GDM1 (cell line): ENCODE results near the gene PREX1.

Experiments
- DNase-seq: peaks from one replicate; lab custom pipeline; 2025; lab: John Stamatoyannopoulos, UW

Gene PREX1

DNA sequence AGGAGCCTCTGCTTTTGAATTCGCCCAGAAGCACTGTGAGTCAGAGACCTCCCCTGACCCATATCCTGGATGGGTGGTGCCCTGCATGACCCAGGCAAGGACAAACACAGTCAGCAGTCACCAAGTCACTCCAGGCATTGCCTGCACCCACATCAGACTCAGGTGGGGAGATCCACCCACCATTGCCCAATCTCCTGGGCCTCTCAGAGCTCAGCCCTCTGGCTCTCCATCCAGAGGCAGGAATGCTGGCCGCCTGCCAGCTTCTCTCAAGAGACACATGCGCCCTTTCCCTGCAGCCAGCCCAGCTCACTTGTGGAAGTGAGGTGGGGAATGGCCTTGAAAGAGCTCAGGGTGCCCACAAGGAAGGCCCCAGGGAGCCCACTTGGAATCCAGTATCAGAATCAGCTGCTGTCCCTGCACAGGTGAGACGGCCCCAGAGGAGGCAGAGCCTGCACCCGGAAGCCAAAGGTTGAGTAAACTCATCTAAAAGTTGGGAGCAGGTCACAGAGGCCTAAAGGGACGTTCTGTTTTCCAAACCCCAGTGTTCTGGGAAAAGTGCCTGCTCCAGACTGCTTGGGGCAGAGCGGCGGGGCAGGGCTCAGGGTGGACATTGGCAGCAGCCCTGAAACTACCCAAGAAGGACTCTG, 129.8 kb downstream of the PREX1 start:
- DNase-seq = no peak

DNA sequence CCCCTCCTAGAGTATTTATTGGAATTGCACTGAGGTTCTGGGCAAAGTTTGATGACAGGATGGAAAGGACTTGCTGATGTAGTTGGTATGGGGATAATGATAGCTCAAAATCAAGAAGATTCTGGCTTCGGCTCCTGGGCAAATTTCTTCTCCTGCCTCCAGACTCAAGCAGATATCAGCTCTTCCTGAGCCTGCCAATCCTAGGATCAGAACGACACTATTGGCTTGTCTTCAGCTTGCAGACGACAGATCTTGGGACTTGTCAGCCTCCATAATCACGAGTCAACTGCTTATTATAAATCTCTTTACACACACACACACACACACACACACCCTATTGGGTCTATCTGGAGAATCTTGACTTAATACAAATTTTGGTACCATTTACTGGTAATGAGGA, 131.1 kb downstream of the PREX1 start:
- no peak for DNase-seq

DNA sequence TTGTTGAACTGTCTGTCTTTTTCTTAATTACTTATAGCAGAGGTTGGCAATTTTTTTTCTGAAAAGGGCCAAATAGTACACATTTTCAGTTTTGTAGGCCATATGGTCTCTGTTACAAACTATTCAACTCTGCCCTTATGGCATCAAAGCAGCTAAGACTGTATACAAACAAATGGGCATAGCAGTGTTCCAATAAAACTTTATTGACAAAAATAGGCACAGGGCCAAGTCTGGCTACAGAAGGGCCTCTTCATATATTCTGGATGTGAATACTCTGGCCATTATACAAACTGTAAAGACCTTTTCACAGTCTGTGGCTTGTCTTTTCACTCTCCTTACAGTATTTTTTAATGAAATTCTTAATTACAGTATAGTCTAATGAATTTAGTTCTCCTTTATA, 132.1 kb downstream of the PREX1 start:
- no peak for DNase-seq

DNA sequence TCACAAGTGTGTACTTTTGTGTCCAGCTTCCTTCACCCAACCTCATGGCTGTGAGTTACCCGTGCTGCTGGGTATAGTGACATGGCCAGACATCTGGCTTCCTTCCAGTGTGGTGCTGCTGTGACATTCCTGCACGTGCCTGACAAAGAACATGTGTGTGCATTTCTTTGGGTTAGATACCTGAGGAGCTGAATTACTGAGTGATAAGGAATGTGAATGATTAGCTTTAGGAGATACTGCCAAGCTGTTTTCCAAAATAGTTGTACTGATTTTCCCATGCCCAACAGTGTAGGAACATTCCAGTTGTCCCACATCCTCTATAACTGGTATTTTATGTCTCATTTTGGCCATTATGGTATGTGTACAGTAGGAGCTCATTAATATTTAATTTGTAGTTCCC, 132.5 kb downstream of the PREX1 start:
- DNase-seq = no peak

DNA sequence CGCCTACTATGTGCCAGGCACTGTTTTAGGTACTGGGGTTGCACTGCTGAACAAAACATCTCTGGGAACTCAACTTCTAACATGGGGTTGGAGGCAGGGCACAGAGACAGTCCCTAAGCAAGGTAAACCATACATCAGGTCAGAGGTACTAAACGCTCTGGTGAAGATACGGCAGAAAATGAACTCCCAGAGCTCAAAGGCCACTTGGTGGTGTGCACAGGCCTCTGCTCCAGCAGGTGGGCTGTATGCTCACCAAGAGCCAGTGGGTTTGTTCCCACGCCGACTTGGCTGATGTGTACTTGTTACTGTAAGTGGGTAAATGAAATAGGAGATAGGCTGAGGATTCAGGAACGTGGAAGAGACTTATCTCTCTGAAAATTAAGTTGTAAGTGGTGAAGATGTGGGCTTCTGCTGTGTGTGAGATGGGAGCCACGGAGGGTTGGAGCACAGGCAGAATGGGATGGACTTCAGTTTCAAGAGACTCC, 133.4 kb downstream of the PREX1 start:
- no peak for DNase-seq

DNA sequence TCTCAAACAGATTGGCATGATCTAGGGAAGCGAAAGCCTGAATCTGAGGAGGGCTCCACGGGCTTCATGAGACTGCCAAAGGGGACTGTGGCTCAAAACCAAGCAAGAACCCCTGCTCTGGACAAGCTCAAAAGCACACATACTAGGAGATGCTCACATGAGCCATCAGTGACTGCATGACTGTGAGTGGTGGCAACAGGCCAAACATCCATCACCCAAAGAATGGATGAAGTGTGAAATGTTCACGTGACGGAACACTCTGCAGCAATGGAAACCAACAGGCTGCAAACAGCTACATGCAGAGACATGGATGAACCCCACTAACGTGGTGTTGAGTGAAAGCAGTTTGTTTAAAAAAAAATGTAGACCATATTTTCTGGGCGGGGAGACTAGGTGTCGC, 136.3 kb downstream of the PREX1 start:
- no peak for DNase-seq

DNA sequence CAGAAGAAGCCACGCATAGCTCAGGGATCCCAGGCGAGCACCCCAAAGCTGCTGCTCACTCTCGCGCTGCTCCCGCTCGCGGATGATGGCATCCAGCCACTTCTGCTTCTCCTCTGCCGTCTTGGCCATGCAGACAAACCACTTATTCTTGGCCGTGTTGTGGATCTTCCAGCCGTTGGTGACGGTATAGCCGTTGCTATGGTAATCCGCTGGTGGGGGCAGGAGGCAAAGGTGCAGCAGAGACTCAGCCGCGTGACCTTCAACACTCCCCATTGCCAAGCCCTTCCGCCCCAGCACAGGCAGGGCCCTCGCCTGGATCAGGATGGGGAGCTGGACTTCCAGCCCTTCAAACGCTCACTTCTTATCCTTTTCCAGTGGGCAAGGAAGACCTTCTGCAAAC, 136.9 kb downstream of the PREX1 start:
- no peak for DNase-seq

DNA sequence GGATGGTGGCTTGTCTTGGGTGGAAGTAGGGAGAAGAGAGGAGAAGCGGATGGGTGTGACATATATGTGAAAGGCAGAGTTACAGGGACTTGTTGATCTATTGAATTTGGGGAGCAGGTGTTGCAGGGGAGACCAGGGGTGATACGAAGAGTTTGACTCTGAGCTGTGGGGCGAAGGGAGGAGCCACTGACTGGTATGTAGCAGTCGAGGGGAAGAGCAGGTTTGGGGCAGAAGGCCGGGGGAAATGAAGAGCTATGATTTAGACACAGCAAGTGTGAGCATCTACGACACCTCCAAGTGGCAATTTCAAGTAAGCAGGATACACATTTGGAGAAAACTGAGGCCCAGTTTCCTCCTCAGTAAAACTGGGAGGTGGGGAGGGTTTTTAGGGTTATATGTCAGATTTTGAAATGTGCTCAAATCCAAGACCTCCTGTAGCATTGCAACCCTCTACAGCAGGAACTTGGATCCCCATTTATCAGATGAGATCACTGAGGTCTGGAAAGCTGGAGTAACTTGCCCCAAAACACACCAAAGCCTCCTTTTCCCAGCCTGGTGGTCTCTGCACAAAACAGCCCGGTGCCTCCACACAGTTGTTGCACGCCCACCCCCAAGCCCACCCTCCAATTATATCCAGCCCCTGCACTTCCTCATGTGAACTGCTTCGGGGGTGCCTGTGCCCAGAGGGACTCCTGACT, 137.8 kb downstream of the PREX1 start:
- DNase-seq = no peak

DNA sequence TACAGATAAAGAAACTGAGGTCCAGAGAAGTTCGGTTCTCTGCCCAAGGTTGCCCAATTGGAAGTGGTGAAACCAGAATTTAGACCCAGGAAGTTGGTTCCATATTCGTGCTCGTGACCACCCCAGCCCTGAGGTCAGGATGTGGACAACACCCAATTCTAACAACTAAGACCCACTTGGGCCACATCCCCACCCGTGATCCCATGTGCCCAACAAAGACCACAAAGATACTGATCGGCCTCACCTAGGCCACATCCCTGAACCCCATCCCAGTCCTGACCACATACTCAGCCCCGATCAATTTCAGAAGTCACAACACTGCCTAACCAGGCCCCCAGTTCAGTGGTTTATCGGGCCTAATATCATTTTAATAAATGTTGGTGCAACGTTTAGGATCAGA, 138.4 kb downstream of the PREX1 start:
- no peak for DNase-seq

DNA sequence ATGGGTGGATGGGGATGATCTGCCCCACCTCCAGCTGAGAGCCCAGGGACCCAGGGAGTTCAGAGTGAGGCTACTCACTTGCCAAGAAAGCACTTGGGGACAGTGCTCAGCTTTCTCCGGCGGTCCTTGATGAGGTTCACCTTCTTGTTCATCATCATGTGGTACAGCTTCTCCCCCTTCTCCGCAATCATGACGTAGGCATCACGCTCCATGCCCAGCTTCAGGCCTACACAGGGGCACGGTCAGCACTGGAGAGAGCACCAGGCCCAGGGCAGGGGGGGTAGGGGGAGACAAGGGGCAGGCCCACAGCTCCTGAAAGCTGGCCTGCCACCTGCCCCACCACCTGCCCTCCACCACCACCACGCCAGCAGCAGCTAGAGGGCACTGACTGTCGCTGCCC, 139.2 kb downstream of the PREX1 start:
- no peak for DNase-seq

DNA sequence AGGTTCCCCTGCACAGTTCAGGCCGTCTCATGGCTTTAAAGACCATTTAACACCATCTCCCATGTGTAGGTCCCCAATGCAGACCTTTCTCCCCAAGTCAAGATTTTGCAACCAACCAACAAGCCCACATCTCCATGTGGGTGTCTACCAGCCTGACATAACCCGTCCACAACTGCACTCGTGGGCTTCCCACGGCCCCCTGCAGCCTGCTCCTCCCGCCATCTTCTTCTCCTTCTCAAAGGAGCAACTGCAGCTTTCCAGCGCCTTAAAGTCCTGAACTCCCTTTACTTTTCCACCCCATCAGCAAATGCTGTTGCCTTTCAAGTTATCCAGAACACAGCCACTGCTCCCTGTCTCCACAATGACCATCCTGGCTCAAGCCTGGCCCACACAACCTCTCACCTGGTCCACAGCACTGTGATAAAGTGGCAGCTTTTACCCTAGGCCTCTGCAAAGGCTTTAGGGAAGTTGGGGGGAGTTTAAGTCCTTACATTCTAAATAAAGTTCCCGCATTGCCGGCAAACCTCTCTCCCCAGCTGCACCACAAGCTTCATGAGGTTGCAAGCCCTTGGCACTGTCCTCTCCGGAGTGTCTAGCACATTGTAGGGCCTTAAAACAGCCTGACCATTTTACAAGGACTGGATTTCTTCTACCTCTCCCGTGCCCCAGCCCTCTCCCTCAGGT, 140.5 kb downstream of the PREX1 start:
- no peak for DNase-seq

DNA sequence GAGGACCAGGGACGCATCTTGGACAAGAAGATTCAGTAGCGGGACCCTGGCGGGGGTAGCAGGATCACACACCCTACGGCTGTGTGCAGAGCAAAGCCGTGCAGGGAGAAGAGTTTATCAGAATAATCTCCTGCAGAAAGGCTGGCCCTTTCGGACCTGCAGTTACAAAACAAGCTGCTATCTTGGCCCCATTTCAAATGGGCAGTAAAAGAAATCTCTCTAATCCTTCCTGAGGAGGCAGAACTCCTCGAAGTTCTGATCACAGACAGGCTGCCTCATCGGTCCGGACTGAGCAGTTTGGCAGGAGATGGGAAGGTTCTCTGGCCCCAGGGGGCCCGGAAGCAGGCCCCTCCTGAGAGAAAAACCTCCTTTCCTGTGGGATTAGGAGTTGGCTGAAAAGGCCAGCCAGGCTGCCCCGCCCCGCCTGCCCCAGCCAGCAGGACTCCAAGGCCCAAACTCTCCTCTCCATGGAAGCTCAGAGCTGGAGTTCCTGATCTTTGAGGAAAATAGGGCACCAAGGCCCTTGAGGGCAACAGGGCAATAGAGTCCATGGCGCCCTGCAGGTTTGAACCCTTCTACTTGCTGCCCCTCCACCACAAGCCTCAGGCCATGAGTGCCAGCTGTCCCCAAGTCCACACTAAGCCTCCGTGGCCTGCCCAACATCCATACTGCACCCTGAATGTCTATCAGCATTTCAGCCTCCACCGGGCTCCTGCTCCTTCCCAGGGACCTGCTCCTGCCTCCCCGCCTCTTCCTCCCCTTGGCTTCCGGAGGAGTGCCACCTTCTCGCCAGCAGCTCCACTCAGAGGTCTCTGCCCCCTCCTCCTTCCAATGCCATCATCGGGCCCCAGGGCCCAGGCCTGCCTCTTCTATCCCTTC, 141.3 kb downstream of the PREX1 start:
- no peak for DNase-seq

DNA sequence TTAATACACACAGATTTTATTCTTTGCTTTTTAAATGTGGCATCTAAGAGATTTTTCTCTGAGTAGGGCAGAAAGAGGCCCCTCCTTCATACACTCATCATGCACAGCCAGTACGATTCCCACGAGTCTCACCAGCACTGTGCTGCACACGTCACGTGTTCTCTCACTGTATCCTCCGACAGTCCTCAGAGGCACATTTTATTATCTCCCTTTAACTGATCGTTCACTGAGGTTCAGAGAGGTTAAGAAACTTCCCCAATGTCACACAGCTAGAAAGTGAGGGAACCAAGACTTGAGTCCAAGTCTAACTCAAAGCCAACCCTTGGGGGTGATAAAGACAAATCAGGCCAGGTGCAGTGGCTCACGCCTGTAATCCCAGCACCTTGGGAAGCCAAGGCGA, 142.5 kb downstream of the PREX1 start:
- no peak for DNase-seq

DNA sequence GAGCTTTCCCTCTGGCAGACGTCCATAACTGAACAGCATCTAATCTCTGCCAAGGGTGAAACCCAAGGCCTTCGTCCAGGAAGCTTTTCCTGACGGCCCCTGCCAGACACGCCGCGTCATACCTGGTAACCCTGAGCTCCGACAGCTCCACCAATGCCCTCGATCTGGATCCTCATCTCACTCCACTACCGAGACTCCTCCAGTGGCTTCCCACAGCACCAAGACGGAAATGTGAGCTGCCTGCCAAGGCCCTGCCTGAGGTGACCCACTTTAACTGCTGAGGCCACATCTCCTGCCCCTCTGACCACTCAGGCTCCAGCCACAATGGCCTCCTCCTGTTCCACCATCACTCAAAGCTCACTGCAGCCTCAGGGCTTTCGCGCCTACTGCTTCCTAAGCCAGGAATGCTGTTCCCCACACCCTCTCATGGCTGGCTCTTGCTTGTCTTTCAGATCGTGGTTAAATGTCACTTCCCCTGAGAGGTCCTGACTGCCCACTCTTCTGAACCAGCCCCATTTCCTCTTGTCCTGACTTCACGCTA, 143.2 kb downstream of the PREX1 start:
- no peak for DNase-seq

DNA sequence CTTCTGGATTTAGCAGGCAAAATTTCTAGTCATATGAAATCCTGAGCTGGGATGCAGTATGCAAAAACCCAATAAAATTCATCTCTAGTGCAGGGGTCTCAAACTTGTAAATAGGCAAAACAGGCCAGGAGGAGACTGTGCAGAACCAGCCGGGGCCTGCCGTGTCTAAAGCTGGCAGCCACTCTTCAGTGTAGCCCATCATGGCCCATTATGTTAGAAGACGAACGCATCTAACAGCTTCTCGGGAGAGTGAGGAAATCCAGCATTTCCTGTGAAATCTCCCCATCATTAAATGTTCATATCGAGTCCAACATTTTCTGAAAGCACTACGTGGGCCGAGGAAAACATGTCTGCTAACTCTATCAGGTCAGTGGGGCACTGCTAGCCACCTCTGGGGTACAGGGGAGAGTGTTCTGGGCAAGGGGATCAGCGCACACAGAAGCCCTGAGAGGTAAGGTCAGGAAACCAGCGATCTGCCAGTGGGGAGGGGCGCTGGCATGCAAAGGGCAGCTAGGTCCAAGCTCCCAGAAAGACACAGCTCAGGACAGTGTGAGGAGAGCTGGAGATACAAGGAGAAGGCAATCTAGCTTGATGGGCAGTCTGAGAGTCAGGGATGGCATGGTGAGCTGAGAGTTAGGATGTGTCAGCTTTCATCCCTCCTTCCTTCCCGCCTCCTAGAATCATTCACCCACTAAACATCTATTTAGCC, 144.2 kb downstream of the PREX1 start:
- DNase-seq = no peak

DNA sequence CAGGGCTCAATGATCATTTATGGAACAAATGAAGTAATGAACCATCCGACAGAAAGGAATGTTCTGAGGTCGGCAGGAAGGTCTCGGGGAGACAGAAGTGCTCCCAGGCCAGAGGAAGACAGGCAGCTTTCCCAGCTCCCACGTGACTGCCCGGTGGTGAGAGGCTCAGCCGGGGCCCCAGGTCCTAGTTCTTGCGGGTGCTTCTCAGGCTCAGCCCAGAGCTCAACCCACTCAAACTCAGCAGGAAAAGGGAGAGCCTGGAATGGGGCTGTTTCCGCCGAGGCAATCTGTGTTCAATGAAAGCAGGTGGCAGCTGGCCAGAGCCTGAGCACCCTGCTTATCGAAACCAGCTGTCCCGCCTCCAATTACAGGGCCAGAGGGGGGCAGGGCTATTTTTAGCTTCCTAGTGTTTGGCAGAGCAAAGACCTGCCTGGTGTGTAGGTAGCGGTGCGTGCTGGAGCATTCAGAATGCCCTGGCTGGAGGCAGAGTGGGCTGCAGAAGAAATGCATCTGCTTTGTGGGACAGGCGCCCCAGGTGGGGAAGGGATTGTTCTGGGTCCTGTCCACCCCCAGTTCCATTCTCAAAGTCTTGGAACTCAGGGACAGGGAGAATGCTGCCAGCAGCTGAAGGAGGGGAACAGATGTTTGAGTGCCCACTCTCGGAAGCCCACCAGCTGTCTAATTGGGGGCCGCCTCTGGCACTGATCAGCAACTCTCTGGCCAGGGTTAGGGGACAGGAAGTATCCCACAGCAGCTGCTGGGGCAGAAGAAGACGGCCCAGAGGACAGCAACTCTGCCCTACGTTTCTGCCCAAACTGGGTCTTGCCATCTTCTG, 145.1 kb downstream of the PREX1 start:
- no peak for DNase-seq

DNA sequence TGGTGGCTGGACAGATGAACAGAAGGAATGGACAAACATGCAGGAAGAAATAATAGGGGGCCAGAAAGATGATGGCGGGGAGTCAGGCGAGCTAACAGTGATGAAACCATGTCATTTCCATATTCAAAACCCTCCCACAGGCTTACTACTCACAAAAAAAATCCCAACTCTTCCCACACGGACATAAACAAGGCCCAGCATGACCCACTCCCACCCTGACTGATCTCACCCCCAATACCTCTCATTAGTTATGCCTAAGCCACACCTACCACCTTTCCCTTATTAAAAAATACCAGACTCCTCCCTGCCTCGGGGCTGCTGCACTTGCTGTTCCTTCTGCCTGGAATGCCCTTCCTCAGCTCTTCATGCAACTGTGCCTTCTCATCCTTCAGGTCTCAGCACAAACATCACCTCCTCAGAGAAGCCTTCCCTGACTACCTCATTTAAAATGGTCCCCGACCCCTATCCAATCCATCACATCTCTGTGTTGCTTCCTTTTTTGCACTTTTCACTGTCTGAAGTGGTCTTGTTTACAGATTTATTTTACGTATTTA, 145.8 kb downstream of the PREX1 start:
- no peak for DNase-seq

DNA sequence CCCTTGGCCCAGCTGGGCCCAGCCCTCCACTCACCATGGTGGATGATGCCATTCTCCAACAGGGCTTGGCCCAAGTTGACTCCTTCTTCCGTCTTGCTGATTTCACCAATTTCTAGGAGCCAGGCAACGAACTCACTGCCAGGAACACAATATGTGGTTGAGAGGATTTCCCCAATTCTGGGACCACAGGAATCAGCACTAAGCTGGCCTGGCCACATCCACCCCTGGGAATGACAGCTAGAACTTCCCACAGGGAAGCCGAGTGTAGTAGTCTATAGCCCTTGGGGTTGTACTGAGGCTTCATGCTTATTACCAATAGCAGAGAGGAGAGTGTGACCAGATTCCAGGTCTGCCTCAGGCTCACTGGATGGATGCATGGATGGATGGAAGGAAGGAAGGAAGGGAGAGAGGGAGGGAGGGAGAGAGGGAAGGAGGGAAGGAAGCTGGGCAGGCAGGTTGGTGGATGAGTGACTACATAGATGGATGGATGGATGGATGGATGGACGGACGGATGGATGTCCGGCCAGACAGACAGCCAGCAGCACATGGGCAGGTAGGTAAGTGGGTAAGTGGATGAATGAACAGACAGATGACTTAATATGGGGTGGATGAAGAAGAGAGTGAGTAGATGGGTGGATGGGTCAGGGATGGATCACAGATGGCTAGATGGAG, 146.5 kb downstream of the PREX1 start:
- DNase-seq = no peak

DNA sequence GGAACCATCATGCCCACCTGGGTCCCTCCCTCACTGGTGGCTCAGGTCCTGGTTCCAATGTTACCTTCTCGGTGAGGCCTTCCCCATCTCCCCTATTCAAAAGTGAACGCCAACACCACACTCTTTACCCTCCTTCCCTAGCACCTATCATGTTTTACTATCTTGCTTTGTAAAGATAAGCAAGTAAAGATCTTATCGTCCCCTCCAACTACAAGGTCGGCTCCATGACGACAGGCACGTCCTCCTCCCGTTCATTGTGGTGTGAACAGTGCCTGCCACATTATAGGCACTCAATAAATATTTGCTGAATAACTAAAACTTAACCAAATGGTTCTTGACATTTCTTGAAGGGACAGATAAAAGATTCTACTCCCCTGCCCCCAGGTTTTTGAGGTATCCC, 147.1 kb downstream of the PREX1 start:
- no peak for DNase-seq

DNA sequence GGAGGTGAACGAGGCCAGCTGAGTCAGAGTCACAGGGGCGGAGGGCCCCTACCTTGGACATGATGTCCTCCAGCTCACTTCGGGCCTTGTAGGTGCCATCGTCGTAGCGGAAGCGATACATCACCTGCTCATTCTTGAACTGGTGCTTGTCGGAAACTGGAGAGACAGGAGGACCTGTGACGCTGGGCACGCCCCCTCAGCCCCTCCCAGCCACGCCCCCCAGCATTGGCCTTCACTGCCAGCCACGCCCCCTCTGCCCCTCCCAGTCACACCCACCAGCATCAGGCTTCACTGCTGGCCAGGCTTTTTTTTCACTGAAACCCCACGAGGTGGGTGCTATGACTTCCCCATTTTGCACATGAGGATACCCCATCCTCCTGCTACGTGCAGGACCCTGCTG, 148.2 kb downstream of the PREX1 start:
- DNase-seq = no peak
